ENCODE results near the gene HOXB9. TPM values are rescaled to one million over a fixed set of nuclear protein-coding genes. Genes with fewer than 3 reads are reported as not detected.

HOXB9 gene
- total RNA-seq, 2 donors from 2014 or later: not detected

GRCh38 chr17:48627118-48627597 lies 1.0 kb upstream of the HOXB9 start:
- no peak overlapping the region for H3K4me3 Mint-ChIP-seq
- H3K4me3 ChIP-seq (ENCODE audit: low read length): no peak overlapping the region

DNA sequence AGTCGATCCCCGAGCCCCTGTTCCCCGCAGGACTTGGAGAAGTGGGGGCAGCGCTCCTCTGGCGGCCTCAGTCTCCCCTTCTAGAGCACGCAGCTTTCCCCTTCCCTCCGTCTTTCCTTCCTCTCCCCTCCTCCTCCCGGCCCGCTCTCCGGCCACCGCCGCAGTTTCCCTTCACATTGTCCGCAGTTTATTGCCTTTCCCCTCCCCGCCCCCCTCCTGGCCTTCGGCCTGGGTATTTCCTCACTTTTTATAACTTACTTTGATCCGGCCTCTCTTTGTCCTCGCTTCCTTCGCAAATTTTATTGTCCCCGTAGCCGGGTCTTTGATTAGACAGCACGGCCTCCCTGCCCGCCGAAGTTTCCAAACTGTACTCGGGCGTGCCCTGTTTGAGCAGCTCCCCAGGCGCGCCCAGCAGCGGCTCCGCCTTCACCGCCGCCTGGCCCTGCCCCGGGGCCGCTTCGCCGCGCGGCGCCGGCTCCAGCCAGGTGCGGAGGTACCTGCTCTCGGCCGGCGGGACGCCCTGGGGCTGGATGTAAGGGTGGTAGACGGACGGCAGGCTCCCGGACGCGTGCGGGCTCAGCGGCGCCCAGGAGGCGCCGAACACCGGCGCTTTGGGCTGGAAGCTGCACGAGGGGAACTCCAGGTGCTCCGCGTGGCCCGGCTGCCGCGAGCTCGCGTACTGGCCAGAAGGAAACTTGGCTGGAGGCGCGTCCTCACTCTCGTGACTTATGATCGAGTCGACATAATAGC lies 488 bp downstream of the HOXB9 start:
- H3K27me3 ChIP-seq (ENCODE audit: control insufficient read depth, insufficient read depth, low read length, poor library complexity, severe bottlenecking): peaks cover 100% of the 10 kb centered on the region
- peak overlapping the region; percentile 47 for H3K4me3 Mint-ChIP-seq
- H3K9ac ChIP-seq (ENCODE audit: extremely low read depth, low read length, poor library complexity, severe bottlenecking): no peak overlapping the region
- no peaks in the 10 kb centered on the region for H3K36me3 ChIP-seq (ENCODE audit: control insufficient read depth, insufficient read depth, low read length)
- H3K4me1 Mint-ChIP-seq: peaks cover 3% of the 10 kb centered on the region
- WGBS, 2 experiments (ENCODE audit: insufficient coverage in 1 of 2, insufficient read length in 1 of 2): 0 to 1% methylated on average over 29 to 69 of the region's 69 CpGs
- H3K9me3 ChIP-seq (ENCODE audit: control insufficient read depth, low read length): peaks cover 8% of the 10 kb centered on the region
- no peaks in the 10 kb centered on the region for H3K9me3 Mint-ChIP-seq
- no peak for TF ChIP-seq CTCF (conservative IDR thresholded peaks at IDR 0.05)
- DNase-seq: peak; percentile 91
- H3K4me1 ChIP-seq (ENCODE audit: control insufficient read depth, insufficient read depth, low read length): no peaks in the 10 kb centered on the region
- peaks cover 99% of the 10 kb centered on the region for H3K27me3 Mint-ChIP-seq (ENCODE audit: insufficient read depth)
- H3K4me3 ChIP-seq (ENCODE audit: low read length): peak overlapping the region; percentile 68
- H3K27ac ChIP-seq (ENCODE audit: low read depth, low read length): peak overlapping the region; percentile 37
- no peaks in the 10 kb centered on the region for H3K36me3 Mint-ChIP-seq (ENCODE audit: low read depth)
- H3K27ac Mint-ChIP-seq: no peak overlapping the region

More at GRCh38 chr17:48627118-48627597, 1.0 kb upstream of the HOXB9 start:
- TF ChIP-seq CTCF (conservative IDR thresholded peaks at IDR 0.05): no peak
- Mint-ChIP-seq H3K36me3 (ENCODE audit: low read depth) (no peaks in the 10 kb centered on the region), H3K27ac (no peak overlapping the region), H3K4me1 (peaks cover 1% of the 10 kb centered on the region), H3K27me3 (ENCODE audit: insufficient read depth) (peaks cover 99% of the 10 kb centered on the region), H3K9me3 (no peaks in the 10 kb centered on the region)
- whole genome bisulfite sequencing, 2 experiments (ENCODE audit: insufficient coverage in 1 of 2, insufficient read length in 1 of 2): 18 to 20% methylated on average over 1 to 5 of the region's 5 CpGs
- H3K36me3 ChIP-seq (ENCODE audit: control insufficient read depth, insufficient read depth, low read length): no peaks in the 10 kb centered on the region
- no peaks in the 10 kb centered on the region for H3K4me1 ChIP-seq (ENCODE audit: control insufficient read depth, insufficient read depth, low read length)
- peaks cover 2% of the 10 kb centered on the region for H3K9me3 ChIP-seq (ENCODE audit: control insufficient read depth, low read length)
- no peak for DNase-seq
- H3K9ac ChIP-seq (ENCODE audit: extremely low read depth, low read length, poor library complexity, severe bottlenecking): no peak overlapping the region
- H3K27ac ChIP-seq (ENCODE audit: low read depth, low read length): no peak overlapping the region
- H3K27me3 ChIP-seq (ENCODE audit: control insufficient read depth, insufficient read depth, low read length, poor library complexity, severe bottlenecking): peaks cover 100% of the 10 kb centered on the region

DNA sequence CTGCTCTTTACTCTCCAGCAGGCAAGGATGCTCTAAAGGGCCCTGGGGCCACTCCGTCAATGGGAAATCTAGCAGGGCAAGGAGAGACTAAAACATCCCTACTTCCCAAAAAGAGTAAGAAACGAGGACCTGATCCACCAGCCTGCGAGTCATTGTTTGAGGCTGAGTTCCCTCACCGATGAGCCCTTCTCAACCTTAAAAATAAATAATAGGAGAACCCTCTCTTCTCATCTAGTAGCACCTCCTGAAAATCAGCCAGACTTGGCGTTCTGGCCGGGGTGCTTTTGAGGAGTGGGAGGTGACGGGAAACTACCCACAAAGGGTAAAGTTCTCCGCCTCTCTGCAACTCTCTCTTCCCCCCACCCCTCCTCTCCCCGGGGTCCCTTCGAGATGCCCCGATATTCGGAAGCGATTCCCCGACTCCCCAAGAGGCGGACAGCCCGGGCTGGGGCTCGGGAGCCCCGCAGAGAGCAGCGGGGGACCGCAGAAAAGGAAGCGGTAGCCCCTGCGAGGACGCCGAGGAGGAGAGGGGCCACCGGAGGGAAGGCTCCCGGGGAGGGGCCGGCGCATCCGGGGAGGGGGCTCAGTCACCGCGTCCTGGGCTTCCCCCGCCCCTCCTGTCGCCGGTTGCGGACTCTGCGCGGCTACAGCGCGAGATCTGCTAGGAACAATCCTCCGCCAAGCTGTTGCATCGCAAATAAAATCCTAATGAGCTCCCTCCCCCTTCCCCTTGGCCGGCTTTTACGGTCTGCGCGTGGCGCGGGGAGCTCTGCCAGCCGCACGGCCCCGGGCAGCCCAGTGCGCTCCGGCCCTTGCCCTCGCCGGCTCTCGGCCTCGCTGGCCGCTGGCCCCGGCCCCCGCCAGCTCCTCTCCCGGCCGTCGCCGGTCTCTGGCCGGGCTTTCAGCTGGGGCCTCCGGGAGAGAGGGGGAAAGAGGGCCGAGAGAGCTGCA lies 1.3 kb downstream of the HOXB9 start:
- Histone ChIP-seq H3K4me1 (ENCODE audit: control insufficient read depth, insufficient read depth, low read length) (no peaks in the 10 kb centered on the region), H3K36me3 (ENCODE audit: control insufficient read depth, insufficient read depth, low read length) (no peaks in the 10 kb centered on the region), H3K4me3 (ENCODE audit: low read length) (peak overlapping the region; percentile 68), H3K9me3 (ENCODE audit: control insufficient read depth, low read length) (peaks cover 8% of the 10 kb centered on the region), H3K9ac (ENCODE audit: extremely low read depth, low read length, poor library complexity, severe bottlenecking) (no peak overlapping the region), H3K27ac (ENCODE audit: low read depth, low read length) (no peak overlapping the region), H3K27me3 (ENCODE audit: control insufficient read depth, insufficient read depth, low read length, poor library complexity, severe bottlenecking) (peaks cover 100% of the 10 kb centered on the region)
- Mint-ChIP-seq H3K36me3 (ENCODE audit: low read depth) (no peaks in the 10 kb centered on the region), H3K27me3 (ENCODE audit: insufficient read depth) (peaks cover 99% of the 10 kb centered on the region), H3K4me1 (peaks cover 3% of the 10 kb centered on the region), H3K27ac (no peak overlapping the region), H3K9me3 (no peaks in the 10 kb centered on the region), H3K4me3 (peak overlapping the region; percentile 47)
- DNase-seq: peak; percentile 87
- TF ChIP-seq CTCF (conservative IDR thresholded peaks at IDR 0.05): no peak
- 0 to 1% methylated on average over 9 to 65 of the region's 66 CpGs for WGBS, 2 experiments (ENCODE audit: insufficient coverage in 1 of 2, insufficient read length in 1 of 2)

Data from endodermal cell (in vitro differentiated cells).